T47D (cell line): ENCODE results near the gene FYCO1.

ENCODE experiments used
- DNase-seq, 2 experiments: peaks; one replicate each; pipeline versions ENCODE4 v3.0.0 to v3.0.0-alpha.2; 2011 to 2012; ENCODE audit warnings: low read depth in 1 of 2, low spot score in 1 of 2
- JUND ChIP-seq: IDR thresholded peaks from 2 replicates; pipeline ENCODE4 v1.6.1; 2012; ENCODE audit warnings: low read depth
- in situ Hi-C: cut with HindIII; loops from 2 replicates; pipeline ENCODE4 v1.10.0; 2016; ENCODE audit warnings: low sequenced_read_pairs, low pct_unique_long_range_greater_than_20kb

FYCO1 gene

DNA sequence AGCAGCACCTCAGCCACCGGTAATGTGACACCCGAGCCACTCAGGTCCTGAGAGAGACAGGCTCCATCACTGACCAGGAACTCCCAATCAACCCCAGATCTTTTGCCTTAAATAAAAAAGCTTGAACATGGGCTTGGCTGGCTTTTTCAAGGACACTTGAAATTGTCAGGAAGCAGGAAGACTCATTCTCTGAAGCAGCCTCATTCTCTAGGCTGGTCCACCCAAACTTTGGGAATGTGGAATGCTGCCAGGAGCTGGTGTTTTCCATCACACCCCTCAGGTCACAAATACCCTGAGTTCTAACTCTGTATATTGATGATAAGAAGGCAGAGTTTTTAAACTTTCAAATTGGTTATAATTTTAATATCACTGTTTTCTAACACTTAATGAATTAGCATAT is 35.3 kb downstream of the FYCO1 start:
- TF ChIP-seq JUND, result no peak
- no peak for DNase-seq
- in situ Hi-C loops, result no loop called here

GRCh38 chr3:45959201-45959600 is 36.4 kb downstream of the FYCO1 start:
- DNase-seq, result no peak
- no peak for TF ChIP-seq JUND
- in situ Hi-C loops, result no loop called here

DNA sequence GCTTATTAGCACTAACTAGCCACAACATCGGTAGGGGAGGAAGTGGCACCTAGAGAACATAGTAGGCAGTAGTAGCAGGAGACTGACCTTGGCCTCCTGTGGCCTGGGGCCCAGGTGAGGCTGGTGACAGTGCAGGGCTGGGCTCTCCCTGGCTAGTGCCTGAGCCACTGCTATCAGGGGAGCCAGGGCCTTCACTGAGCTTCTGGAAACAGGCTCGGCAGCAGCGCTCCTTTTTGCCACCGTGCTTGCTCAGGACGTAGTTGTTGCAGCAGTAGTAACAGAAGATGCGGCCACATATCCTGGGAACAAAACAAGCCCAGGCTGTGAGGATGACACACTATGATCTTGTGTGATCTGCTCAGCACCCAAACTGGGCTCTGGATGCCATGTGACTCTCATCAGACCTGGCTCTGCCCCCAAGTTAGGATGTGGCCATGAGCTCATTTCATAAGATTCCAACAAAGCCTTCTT is 37.3 kb downstream of the FYCO1 start:
- no peak for DNase-seq
- no peak for TF ChIP-seq JUND
- in situ Hi-C loops, result no loop called here

- in situ Hi-C loops, result no loop called here
- DNase-seq, result no peak
- TF ChIP-seq JUND, result no peak
These were observed 38.0 kb downstream of the FYCO1 start for GRCh38 chr3:45957586-45957985.

DNA sequence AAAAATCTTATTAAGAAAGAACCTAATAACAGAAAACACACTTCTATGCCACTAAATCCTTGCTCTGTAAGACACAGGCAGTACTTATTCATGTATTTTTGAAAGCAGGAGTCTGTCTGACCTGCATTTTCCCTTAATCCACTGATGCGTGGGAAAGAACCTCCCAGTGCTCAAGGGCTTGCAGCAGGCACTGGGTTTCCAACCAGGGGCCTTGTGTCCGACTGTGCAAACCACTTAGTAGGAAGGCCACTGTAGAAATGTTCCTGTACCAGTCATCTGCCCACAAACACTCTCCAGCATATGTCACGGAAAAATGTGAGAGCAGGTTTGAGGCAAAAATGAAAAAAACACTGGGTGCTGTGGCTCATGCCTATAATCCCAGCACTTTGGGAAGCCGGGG is 39.9 kb downstream of the FYCO1 start:
- DNase-seq, result no peak
- TF ChIP-seq JUND, result no peak
- in situ Hi-C loops, result no loop called here

- in situ Hi-C loops, result no loop called here
- TF ChIP-seq JUND, result no peak
- DNase-seq, result no peak
These were observed 40.5 kb downstream of the FYCO1 start for GRCh38 chr3:45955017-45955647.

GRCh38 chr3:45954306-45954705 is 41.3 kb downstream of the FYCO1 start:
- no peak for DNase-seq
- in situ Hi-C loops, result no loop called here

GRCh38 chr3:45953536-45953935 is 42.1 kb downstream of the FYCO1 start:
- in situ Hi-C loops, result no loop called here
- no peak for TF ChIP-seq JUND
- DNase-seq, result no peak

More at GRCh38 chr3:45954306-45954705, 41.3 kb downstream of the FYCO1 start:
- no peak for TF ChIP-seq JUND

DNA sequence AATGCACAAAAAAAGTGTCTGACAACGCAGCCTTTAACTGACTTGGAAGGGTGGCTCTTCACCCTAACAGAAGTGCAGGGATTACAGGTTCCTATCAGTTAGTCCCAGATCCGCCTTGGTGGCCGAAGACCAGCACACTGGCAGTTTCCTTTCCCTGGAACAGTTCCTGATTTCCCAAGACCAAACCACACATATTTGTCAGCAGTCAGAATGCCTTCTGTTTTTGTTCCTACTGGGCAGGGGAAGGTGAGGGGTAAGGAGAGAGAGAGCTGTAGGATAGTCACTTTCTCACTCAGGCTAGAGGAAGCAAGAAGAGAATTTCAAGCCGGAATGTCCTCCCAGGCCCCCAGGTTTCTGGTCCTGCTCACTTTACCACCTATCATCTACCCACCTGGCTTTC is 43.2 kb downstream of the FYCO1 start:
- TF ChIP-seq JUND, result no peak
- in situ Hi-C loops, result no loop called here
- no peak for DNase-seq

- in situ Hi-C loops, result no loop called here
- TF ChIP-seq JUND, result no peak
- no peak for DNase-seq
These were observed 43.7 kb downstream of the FYCO1 start for GRCh38 chr3:45951946-45952345.

GRCh38 chr3:45950686-45951600 is 44.7 kb downstream of the FYCO1 start:
- no peak for TF ChIP-seq JUND
- DNase-seq, result no peak
- in situ Hi-C loops, result no loop called here

DNA sequence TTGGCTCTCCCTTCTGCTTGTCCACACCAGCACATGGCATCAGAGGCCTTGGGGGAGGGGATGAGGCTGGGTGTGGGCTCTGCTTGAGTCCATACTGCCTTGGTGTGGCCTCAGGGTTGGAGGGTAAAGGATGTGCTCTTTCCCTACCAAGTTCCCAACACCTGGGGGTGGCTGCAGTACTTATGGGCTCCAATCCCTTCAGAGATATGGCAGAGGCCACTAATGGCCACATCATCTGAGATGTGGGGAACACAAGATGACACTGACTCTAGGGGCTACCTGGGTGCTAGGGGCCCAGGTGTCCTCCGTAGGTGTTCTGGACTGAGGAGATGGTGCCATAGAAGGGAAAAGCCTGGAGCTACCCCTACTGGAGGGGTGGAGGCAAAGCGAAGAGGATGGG is 45.5 kb downstream of the FYCO1 start:
- in situ Hi-C loops, result no loop called here
- no peak for TF ChIP-seq JUND
- DNase-seq, result no peak

DNA sequence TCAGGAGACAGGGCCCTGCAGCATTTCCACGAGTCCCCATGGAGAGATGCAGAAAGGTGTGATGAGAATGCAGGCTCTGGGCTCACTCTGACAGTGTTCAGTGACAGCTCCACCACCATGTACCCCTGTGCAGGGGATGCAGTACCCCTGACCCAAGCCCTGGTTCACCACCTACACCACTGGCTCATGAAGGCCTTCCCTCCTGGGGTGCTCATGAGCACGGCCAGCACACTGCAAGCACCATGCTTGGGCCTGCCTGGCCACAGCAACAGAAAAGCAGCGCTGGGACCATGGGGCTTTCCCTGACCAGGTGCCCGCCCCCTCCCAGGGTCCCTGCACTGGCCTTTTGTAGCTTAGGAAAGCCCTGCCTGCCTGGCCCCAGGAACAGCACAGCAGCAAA is 46.2 kb downstream of the FYCO1 start:
- TF ChIP-seq JUND, result no peak
- no peak for DNase-seq
- in situ Hi-C loops, result no loop called here
